Measurements from ENCODE around the gene LRRC72.

- TF ChIP-seq, protein P1, sequence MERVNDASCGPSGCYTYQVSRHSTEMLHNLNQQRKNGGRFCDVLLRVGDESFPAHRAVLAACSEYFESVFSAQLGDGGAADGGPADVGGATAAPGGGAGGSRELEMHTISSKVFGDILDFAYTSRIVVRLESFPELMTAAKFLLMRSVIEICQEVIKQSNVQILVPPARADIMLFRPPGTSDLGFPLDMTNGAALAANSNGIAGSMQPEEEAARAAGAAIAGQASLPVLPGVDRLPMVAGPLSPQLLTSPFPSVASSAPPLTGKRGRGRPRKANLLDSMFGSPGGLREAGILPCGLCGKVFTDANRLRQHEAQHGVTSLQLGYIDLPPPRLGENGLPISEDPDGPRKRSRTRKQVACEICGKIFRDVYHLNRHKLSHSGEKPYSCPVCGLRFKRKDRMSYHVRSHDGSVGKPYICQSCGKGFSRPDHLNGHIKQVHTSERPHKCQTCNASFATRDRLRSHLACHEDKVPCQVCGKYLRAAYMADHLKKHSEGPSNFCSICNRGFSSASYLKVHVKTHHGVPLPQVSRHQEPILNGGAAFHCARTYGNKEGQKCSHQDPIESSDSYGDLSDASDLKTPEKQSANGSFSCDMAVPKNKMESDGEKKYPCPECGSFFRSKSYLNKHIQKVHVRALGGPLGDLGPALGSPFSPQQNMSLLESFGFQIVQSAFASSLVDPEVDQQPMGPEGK (CRISPR knock-in tag; IDR thresholded peaks at IDR 0.05; ENCODE audit: borderline replicate concordance): no peak
- TF ChIP-seq ZFP30 (CRISPR knock-in tag; IDR thresholded peaks at IDR 0.05) (no peak), ESRRG (CRISPR knock-in tag; IDR thresholded peaks at IDR 0.05) (no peak), ISL1 (CRISPR knock-in tag; IDR thresholded peaks at IDR 0.05) (no peak), CSRNP3 (CRISPR knock-in tag; IDR thresholded peaks at IDR 0.05) (no peak), OSR1 (CRISPR knock-in tag; IDR thresholded peaks at IDR 0.05) (no peak), RARB (CRISPR knock-in tag; IDR thresholded peaks at IDR 0.05) (no peak), ZFP3 (CRISPR knock-in tag; IDR thresholded peaks at IDR 0.05) (no peak), ARNTL (CRISPR knock-in tag; IDR thresholded peaks at IDR 0.05; ENCODE audit: borderline replicate concordance, low read depth) (no peak), BACH2 (CRISPR knock-in tag; IDR thresholded peaks at IDR 0.05; ENCODE audit: borderline replicate concordance) (no peak)
- TF ChIP-seq, protein P2, sequence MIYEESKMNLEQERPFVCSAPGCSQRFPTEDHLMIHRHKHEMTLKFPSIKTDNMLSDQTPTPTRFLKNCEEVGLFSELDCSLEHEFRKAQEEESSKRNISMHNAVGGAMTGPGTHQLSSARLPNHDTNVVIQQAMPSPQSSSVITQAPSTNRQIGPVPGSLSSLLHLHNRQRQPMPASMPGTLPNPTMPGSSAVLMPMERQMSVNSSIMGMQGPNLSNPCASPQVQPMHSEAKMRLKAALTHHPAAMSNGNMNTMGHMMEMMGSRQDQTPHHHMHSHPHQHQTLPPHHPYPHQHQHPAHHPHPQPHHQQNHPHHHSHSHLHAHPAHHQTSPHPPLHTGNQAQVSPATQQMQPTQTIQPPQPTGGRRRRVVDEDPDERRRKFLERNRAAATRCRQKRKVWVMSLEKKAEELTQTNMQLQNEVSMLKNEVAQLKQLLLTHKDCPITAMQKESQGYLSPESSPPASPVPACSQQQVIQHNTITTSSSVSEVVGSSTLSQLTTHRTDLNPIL (CRISPR knock-in tag; IDR thresholded peaks at IDR 0.05; ENCODE audit: low read depth): no peak
- TF ChIP-seq, protein P3, sequence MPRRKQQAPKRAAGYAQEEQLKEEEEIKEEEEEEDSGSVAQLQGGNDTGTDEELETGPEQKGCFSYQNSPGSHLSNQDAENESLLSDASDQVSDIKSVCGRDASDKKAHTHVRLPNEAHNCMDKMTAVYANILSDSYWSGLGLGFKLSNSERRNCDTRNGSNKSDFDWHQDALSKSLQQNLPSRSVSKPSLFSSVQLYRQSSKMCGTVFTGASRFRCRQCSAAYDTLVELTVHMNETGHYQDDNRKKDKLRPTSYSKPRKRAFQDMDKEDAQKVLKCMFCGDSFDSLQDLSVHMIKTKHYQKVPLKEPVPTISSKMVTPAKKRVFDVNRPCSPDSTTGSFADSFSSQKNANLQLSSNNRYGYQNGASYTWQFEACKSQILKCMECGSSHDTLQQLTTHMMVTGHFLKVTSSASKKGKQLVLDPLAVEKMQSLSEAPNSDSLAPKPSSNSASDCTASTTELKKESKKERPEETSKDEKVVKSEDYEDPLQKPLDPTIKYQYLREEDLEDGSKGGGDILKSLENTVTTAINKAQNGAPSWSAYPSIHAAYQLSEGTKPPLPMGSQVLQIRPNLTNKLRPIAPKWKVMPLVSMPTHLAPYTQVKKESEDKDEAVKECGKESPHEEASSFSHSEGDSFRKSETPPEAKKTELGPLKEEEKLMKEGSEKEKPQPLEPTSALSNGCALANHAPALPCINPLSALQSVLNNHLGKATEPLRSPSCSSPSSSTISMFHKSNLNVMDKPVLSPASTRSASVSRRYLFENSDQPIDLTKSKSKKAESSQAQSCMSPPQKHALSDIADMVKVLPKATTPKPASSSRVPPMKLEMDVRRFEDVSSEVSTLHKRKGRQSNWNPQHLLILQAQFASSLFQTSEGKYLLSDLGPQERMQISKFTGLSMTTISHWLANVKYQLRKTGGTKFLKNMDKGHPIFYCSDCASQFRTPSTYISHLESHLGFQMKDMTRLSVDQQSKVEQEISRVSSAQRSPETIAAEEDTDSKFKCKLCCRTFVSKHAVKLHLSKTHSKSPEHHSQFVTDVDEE (CRISPR knock-in tag; IDR thresholded peaks at IDR 0.05): no peak
These were observed 33.0 kb downstream of the LRRC72 start for GRCh38 chr7:16559497-16560179.
